ENCODE results near the gene DHX35. TPM values are rescaled to one million over a fixed set of nuclear protein-coding genes. Genes with fewer than 3 reads are reported as not detected.
A peak's percentile ranks its signal among the peaks of the same experiment; 100 is the strongest.

Gene DHX35
- total and polyA plus RNA-seq, 2 of the 13 experiments (the other 11 are each of a cell fraction or from before 2014, with no cell fraction given), result 25.8 to 28.7 TPM

DNA sequence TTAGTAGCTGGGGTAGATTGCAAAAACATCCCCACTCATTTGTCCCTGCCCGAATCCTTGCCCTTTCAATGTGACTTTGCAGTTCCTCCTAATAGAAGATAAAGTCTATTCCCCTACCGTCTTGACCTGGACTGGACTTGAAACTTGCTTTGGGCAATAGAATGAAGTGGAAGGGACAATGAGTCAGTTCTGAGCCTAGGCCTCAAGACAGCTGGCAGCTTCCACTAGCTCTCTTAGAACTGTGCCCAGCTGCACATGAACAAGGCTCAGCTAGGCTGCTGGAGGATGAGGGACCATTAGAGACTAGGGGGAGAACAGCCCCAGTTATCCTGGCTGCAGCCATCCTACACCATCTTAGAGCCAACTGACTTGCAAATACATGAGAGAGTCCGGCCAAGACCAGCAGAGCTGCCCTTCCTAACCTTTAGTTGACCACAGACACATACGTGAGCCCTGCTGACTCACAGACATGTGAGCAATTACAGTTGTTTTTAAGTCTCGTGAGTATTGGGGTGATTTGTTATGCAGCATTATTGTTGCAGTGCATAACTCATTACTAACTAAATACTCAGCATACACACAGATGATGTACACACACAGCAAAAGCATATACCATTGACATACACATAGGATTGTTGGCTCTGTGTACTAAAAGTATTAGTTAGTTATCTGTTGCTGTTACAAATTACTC is 105.5 kb downstream of the DHX35 start:
- Histone ChIP-seq H2AFZ (ENCODE audit: low read length) (no peak overlapping the region), H3K9ac (ENCODE audit: insufficient read depth, low read depth, low read length) (no peak overlapping the region), H3K4me1 (ENCODE audit: insufficient read depth, low read length) (peaks cover 29% of the 10 kb centered on the region), H3K36me3 (replicated peaks in 1 of 2; ENCODE audit: control insufficient read depth in 1 of 2, insufficient read depth in 2 of 2, low read length in 2 of 2) (no peaks in the 10 kb centered on the region), H3K27ac (ENCODE audit: extremely low read length, insufficient read depth, low read length) (no peak overlapping the region), H4K20me1 (ENCODE audit: insufficient read depth, low read length) (no peaks in the 10 kb centered on the region), H3K4me3 (replicated peaks in 1 of 3; ENCODE audit: insufficient read depth in 1 of 3, low read depth in 2 of 3, low read length in 3 of 3) (no peak overlapping the region), H3K79me2 (ENCODE audit: insufficient read depth, low read length) (no peaks in the 10 kb centered on the region), H3K27me3 (ENCODE audit: control insufficient read depth in 1 of 2, insufficient read depth in 2 of 2, low read length in 2 of 2) (peaks cover 3 to 17% of the 10 kb centered on the region in 2 experiments; a peak in 3 of 5 replicates), H3K9me3 (ENCODE audit: low read length) (peaks cover 7% of the 10 kb centered on the region; the same call in 1 of the 2 replicates), H3K4me2 (ENCODE audit: low read depth, low read length) (no peak overlapping the region)
- POLR2A ChIA-PET, result interaction anchor here (0.8 kb wide), 1 partner anchor 11 kb away, joined by 3 read pairs; no protein-coding TSS in a partner anchor
- ATAC-seq (no peak), DNase-seq (ENCODE audit: low spot score) (no peak), FAIRE-seq (no peak)
- WGBS (ENCODE audit: low lambda C conversion rate), result 15% methylated on average over 5 of the region's 5 CpGs
- no TSS peak for BruUV-seq (replicated peaks)
- in situ Hi-C loops (cut with HindIII; ENCODE audit: extremely low pct_ligation_motif_present, low pct_unique_long_range_greater_than_20kb), result no loop called here
- intact Hi-C loops (cut with micrococcal nuclease; ENCODE audit: unreplicated experiment), result no loop called here
- CTCF ChIA-PET (ENCODE audit: low intra/inter-chr PET ratio, low total read pairs), result no interaction called here
- peak; percentile 43; the same call in 1 of the 2 replicates for TF ChIP-seq BHLHE40 (IDR thresholded peaks at IDR 0.05; ENCODE audit: low read length)
- TF ChIP-seq KMT2A (CRISPR knock-in tag; IDR thresholded peaks at IDR 0.05), result no peak

DNA sequence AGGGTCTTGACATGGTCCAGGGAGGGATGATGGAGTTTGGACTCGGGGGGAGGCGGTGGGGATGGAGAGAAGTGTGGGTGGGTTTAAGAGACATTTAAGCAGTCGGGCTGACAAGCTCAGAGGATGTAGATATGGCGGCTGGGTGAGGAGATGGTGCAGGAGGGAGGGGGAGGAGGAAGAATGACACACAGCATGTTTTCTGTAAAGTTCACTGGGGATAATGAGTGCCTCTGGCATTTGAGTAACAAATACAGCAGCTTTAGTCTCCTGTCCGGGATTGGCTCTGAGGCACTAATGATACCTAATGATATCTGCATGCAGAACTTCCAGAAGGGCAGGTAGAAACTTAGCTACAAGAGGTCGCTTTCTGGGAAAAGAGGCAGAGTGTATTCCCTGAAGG is 107.8 kb downstream of the DHX35 start:
- Histone ChIP-seq H3K79me2 (ENCODE audit: insufficient read depth, low read length) (no peaks in the 10 kb centered on the region), H3K4me2 (ENCODE audit: low read depth, low read length) (peak overlapping the region; percentile 56), H2AFZ (ENCODE audit: low read length) (no peak overlapping the region), H3K36me3 (replicated peaks in 1 of 2; ENCODE audit: control insufficient read depth in 1 of 2, insufficient read depth in 2 of 2, low read length in 2 of 2) (no peaks in the 10 kb centered on the region), H3K27ac (ENCODE audit: extremely low read length, insufficient read depth, low read length) (peak overlapping the region; percentile 6), H3K27me3 (ENCODE audit: control insufficient read depth in 1 of 2, insufficient read depth in 2 of 2, low read length in 2 of 2) (peaks cover 3 to 22% of the 10 kb centered on the region in 2 experiments; a peak in 3 of 5 replicates), H3K4me1 (ENCODE audit: insufficient read depth, low read length) (peaks cover 29% of the 10 kb centered on the region), H3K9me3 (ENCODE audit: low read length) (peaks cover 7% of the 10 kb centered on the region; the same call in 1 of the 2 replicates), H3K9ac (ENCODE audit: insufficient read depth, low read depth, low read length) (0 out of 2 replicates have a peak overlapping the region, but pooled peaks have one; percentile 8), H4K20me1 (ENCODE audit: insufficient read depth, low read length) (no peaks in the 10 kb centered on the region), H3K4me3 (replicated peaks in 1 of 3; ENCODE audit: insufficient read depth in 1 of 3, low read depth in 2 of 3, low read length in 3 of 3) (peak overlapping the region in 1 of 3 experiments; percentile 13; a peak in 2 of 6 replicates)
- DNase-seq (ENCODE audit: low spot score) (no peak), FAIRE-seq (peak; percentile 15), ATAC-seq (peak; percentile 18)
- WGBS (ENCODE audit: low lambda C conversion rate), result 13% methylated on average over 6 of the region's 6 CpGs
- no TSS peak for BruUV-seq (replicated peaks)
- CTCF ChIA-PET (ENCODE audit: low intra/inter-chr PET ratio, low total read pairs), result no interaction called here
- POLR2A ChIA-PET, result no interaction called here
- intact Hi-C loops (cut with micrococcal nuclease; ENCODE audit: unreplicated experiment) (no loop called here), in situ Hi-C loops (cut with HindIII; ENCODE audit: extremely low pct_ligation_motif_present, low pct_unique_long_range_greater_than_20kb) (no loop called here)
- TF ChIP-seq AKAP8 (CRISPR knock-in tag; IDR thresholded peaks at IDR 0.05) (no peak; the same call in 1 of the 2 replicates), ZNF292 (CRISPR knock-in tag; IDR thresholded peaks at IDR 0.05; ENCODE audit: borderline replicate concordance, low read depth) (0 out of 2 replicates have a peak, but pooled peaks have one; percentile 27), CBX1 (IDR thresholded peaks at IDR 0.05; ENCODE audit: low read depth) (no peak), SNAI1 (CRISPR knock-in tag; IDR thresholded peaks at IDR 0.05; ENCODE audit: borderline replicate concordance) (no peak), MZF1 (CRISPR knock-in tag; IDR thresholded peaks at IDR 0.05; ENCODE audit: borderline replicate concordance) (0 out of 2 replicates have a peak, but pooled peaks have one; percentile 51), ZBTB7B (CRISPR knock-in tag; IDR thresholded peaks at IDR 0.05) (no peak), ZNF260 (CRISPR knock-in tag; IDR thresholded peaks at IDR 0.05; ENCODE audit: borderline replicate concordance, low read depth) (no peak), THYN1 (CRISPR knock-in tag; IDR thresholded peaks at IDR 0.05; ENCODE audit: borderline replicate concordance, low read depth) (no peak), PHF8 (CRISPR knock-in tag; IDR thresholded peaks at IDR 0.05) (no peak)
- TF ChIP-seq, protein P1, sequence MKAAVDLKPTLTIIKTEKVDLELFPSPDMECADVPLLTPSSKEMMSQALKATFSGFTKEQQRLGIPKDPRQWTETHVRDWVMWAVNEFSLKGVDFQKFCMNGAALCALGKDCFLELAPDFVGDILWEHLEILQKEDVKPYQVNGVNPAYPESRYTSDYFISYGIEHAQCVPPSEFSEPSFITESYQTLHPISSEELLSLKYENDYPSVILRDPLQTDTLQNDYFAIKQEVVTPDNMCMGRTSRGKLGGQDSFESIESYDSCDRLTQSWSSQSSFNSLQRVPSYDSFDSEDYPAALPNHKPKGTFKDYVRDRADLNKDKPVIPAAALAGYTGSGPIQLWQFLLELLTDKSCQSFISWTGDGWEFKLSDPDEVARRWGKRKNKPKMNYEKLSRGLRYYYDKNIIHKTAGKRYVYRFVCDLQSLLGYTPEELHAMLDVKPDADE (CRISPR knock-in tag; IDR thresholded peaks at IDR 0.05), result 0 out of 2 replicates have a peak, but pooled peaks have one; percentile 29

All from HepG2 (cell line).